ENCODE results near the gene AP1M1.

- no peak for TF ChIP-seq CTCF (IDR thresholded peaks at IDR 0.05; ENCODE audit: low read depth, low read length)
- TF ChIP-seq EZH2phosphoT487 (IDR thresholded peaks at IDR 0.05; ENCODE audit: low read depth), result no peak
These were observed 40.1 kb upstream of the AP1M1 start for GRCh38 chr19:16157601-16158000.

Measured in OCI-LY3 (cell line).